ENCODE results near the gene POLR2J.

GRCh38 chr7:102444961-102445673, 33.6 kb downstream of the POLR2J start:
- TF ChIP-seq GATA2 (IDR thresholded peaks at IDR 0.05; ENCODE audit: low read depth, low read length) (no peak), GATA3 (IDR thresholded peaks at IDR 0.05; ENCODE audit: low read depth, low read length) (no peak)

All from SH-SY5Y (cell line).